ENCODE data around the gene GOT2.

GRCh38 chr16:58753711-58754134, 19.6 kb upstream of the GOT2 start:
- TF ChIP-seq TCF7L2 (IDR thresholded peaks at IDR 0.05; ENCODE audit: borderline replicate concordance, low read depth, low read length) (no peak), ZNF24 (tag by site-specific recombination; IDR thresholded peaks at IDR 0.05) (no peak), ZNF423 (tag by site-specific recombination; IDR thresholded peaks at IDR 0.05) (no peak), ZBTB8A (tag by site-specific recombination; IDR thresholded peaks at IDR 0.05) (no peak), CTCF (tag by site-specific recombination; IDR thresholded peaks at IDR 0.05) (no peak), ZNF18 (tag by site-specific recombination; IDR thresholded peaks at IDR 0.05) (no peak), RBAK (tag by site-specific recombination; IDR thresholded peaks at IDR 0.05) (no peak), YY1 (tag by site-specific recombination; IDR thresholded peaks at IDR 0.05) (no peak)
